ENCODE data around the gene PPP4R4. TPM values are rescaled to one million over a fixed set of nuclear protein-coding genes. Genes with fewer than 3 reads are reported as not detected.

Gene PPP4R4
- total and polyA plus RNA-seq, 2 experiments from 2014 or later, result 3.0 to 11.1 TPM

DNA sequence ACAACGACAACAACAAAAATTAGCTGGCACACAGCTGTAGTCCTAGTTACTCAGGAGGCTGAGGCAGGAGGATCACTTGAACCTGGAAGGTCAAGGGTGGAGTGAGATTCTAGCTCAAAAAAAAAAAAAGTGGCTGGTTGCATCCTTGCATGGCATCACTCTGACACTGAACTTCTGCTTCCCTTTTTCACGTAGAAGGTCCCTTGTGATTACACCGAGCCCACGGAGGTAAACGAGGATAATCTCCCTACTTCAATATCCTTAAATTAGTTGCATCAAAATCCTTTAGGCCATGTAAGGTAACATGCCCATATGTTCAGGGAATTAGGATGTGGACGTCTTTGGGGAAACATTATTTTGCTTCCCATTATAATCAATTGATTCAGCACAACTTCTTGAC, 4.0 kb upstream of the PPP4R4 start (continued):
- TF ChIP-seq CTCF (conservative IDR thresholded peaks at IDR 0.05; ENCODE audit: low read depth in 2 of 2) (no peak), EZH2 (IDR thresholded peaks at IDR 0.05; ENCODE audit: low read depth, unreplicated experiment) (no peak)

DNA sequence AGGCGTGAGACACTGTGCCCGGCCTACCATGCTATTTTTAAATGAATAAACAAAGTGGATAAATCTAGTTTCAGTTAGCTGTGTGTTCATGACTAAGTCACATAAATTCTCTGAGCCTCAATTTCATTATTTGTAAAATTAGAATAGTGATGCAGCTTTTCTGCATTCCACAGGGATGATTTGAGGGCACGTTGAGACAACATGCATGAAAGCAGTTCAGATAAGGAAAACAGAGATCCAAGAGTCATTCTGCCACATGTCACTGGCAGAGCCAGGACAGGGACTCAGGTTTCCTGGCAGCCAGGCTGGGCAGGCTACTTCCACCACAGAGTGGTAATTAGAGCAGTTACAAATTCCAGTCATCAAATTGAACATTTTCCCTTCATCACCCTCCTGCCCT, 2.9 kb upstream of the PPP4R4 start:
- H4K20me1 ChIP-seq (replicated peaks; ENCODE audit: insufficient read depth), result no peaks in the 10 kb centered on the region
- no peaks in the 10 kb centered on the region; the same call in 2 of the 3 replicates for H3K36me3 Mint-ChIP-seq (ENCODE audit: low read depth)
- peaks cover 15% of the 10 kb centered on the region for H3K4me1 ChIP-seq (ENCODE audit: insufficient read depth)
- peaks cover 15% of the 10 kb centered on the region for H3K27me3 Mint-ChIP-seq (ENCODE audit: insufficient read depth, low read depth, poor library complexity)
- no peaks in the 10 kb centered on the region; the same call in 2 of the 3 replicates for H3K9me3 Mint-ChIP-seq
- H3K79me2 ChIP-seq (replicated peaks; ENCODE audit: insufficient read depth), result no peaks in the 10 kb centered on the region; the same call in 1 of the 2 replicates
- H3K9me2 ChIP-seq (ENCODE audit: insufficient read depth), result no peaks in the 10 kb centered on the region
- DNase-seq (ENCODE audit: low spot score) (no peak), ATAC-seq (no peak)
- H2AFZ ChIP-seq, result no peak overlapping the region
- no peak overlapping the region for H3K4me3 Mint-ChIP-seq
- peaks cover 4% of the 10 kb centered on the region; the same call in 1 of the 2 replicates for H3F3A ChIP-seq (replicated peaks; ENCODE audit: low read depth)
- H3K27me3 ChIP-seq (ENCODE audit: insufficient read depth), result peaks cover 28% of the 10 kb centered on the region
- no peak overlapping the region for H3K27ac ChIP-seq (ENCODE audit: low read depth)
- peaks cover 14% of the 10 kb centered on the region for H3K4me1 Mint-ChIP-seq
- H3K4me3 ChIP-seq, result no peak overlapping the region
- H3K4me2 ChIP-seq, result no peak overlapping the region
- no peaks in the 10 kb centered on the region for H3K36me3 ChIP-seq (ENCODE audit: insufficient read depth)
- no peak for TF ChIP-seq CREB1 (CRISPR knock-in tag; IDR thresholded peaks at IDR 0.05; ENCODE audit: low read depth)
- TF ChIP-seq REST (IDR thresholded peaks at IDR 0.05; ENCODE audit: unreplicated experiment), result no peak
- TF ChIP-seq POLR2AphosphoS5 (IDR thresholded peaks at IDR 0.05; ENCODE audit: low read depth), result no peak
- no peak for TF ChIP-seq STAT1 (IDR thresholded peaks at IDR 0.05; ENCODE audit: unreplicated experiment)
- TF ChIP-seq NANOG (IDR thresholded peaks at IDR 0.05; ENCODE audit: borderline replicate concordance), result no peak
- no peak for TF ChIP-seq ETS1 (IDR thresholded peaks at IDR 0.05)
- no peak for TF ChIP-seq EZH2 (IDR thresholded peaks at IDR 0.05; ENCODE audit: low read depth, unreplicated experiment)
- no peak for TF ChIP-seq ZNF331 (CRISPR knock-in tag; IDR thresholded peaks at IDR 0.05; ENCODE audit: low read depth)
- no peak for TF ChIP-seq EZH2phosphoT487 (IDR thresholded peaks at IDR 0.05; ENCODE audit: unreplicated experiment)
- TF ChIP-seq, protein P1, sequence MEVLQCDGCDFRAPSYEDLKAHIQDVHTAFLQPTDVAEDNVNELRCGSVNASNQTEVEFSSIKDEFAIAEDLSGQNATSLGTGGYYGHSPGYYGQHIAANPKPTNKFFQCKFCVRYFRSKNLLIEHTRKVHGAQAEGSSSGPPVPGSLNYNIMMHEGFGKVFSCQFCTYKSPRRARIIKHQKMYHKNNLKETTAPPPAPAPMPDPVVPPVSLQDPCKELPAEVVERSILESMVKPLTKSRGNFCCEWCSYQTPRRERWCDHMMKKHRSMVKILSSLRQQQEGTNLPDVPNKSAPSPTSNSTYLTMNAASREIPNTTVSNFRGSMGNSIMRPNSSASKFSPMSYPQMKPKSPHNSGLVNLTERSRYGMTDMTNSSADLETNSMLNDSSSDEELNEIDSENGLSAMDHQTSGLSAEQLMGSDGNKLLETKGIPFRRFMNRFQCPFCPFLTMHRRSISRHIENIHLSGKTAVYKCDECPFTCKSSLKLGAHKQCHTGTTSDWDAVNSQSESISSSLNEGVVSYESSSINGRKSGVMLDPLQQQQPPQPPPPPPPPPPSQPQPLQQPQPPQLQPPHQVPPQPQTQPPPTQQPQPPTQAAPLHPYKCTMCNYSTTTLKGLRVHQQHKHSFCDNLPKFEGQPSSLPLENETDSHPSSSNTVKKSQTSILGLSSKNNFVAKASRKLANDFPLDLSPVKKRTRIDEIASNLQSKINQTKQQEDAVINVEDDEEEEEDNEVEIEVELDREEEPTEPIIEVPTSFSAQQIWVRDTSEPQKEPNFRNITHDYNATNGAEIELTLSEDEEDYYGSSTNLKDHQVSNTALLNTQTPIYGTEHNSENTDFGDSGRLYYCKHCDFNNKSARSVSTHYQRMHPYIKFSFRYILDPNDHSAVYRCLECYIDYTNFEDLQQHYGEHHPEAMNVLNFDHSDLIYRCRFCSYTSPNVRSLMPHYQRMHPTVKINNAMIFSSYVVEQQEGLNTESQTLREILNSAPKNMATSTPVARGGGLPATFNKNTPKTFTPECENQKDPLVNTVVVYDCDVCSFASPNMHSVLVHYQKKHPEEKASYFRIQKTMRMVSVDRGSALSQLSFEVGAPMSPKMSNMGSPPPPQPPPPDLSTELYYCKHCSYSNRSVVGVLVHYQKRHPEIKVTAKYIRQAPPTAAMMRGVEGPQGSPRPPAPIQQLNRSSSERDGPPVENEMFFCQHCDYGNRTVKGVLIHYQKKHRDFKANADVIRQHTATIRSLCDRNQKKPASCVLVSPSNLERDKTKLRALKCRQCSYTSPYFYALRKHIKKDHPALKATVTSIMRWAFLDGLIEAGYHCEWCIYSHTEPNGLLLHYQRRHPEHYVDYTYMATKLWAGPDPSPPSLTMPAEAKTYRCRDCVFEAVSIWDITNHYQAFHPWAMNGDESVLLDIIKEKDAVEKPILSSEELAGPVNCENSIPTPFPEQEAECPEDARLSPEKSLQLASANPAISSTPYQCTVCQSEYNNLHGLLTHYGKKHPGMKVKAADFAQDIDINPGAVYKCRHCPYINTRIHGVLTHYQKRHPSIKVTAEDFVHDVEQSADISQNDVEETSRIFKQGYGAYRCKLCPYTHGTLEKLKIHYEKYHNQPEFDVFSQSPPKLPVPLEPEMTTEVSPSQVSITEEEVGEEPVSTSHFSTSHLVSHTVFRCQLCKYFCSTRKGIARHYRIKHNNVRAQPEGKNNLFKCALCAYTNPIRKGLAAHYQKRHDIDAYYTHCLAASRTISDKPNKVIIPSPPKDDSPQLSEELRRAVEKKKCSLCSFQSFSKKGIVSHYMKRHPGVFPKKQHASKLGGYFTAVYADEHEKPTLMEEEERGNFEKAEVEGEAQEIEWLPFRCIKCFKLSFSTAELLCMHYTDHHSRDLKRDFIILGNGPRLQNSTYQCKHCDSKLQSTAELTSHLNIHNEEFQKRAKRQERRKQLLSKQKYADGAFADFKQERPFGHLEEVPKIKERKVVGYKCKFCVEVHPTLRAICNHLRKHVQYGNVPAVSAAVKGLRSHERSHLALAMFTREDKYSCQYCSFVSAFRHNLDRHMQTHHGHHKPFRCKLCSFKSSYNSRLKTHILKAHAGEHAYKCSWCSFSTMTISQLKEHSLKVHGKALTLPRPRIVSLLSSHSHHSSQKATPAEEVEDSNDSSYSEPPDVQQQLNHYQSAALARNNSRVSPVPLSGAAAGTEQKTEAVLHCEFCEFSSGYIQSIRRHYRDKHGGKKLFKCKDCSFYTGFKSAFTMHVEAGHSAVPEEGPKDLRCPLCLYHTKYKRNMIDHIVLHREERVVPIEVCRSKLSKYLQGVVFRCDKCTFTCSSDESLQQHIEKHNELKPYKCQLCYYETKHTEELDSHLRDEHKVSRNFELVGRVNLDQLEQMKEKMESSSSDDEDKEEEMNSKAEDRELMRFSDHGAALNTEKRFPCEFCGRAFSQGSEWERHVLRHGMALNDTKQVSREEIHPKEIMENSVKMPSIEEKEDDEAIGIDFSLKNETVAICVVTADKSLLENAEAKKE (CRISPR knock-in tag; IDR thresholded peaks at IDR 0.05), result no peak
- H3K27ac Mint-ChIP-seq, result no peak overlapping the region

All from GM23338 (cell line).